ENCODE measurements around the gene ITGA8.

ITGA8 gene

DNA sequence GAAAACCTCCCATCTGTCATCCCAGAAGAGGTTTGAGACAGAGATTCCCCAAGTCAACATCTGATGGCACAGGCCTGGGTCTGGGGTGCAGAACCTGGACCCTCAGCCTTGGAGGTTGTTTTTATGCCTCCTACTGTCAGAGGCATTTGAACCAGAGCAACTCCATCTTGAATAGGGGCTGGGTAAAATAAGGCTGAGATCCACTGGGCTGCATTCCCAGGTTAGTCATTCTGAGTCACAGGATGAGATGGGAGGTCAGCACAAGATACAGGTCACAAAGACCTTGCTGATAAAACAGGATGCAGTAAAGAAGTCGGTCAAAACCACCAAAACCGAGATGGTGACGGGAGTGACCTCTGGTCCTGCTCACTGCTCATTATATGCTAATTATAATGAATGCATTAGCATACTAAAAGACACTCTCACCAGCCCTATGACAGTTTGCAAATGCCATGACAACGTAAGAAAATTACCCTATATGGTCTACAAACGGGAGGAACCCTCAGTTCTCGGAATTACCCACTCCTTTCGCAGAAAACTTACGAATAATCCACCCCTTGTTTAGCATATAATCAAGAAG lies 92.0 kb downstream of the ITGA8 start:
- no peaks in the 10 kb centered on the region for H4K20me1 ChIP-seq (ENCODE audit: insufficient read depth, low read length)
- no peaks in the 10 kb centered on the region for H3F3A ChIP-seq (ENCODE audit: insufficient read depth, low read length)
- H3K27ac ChIP-seq (ENCODE audit: low read depth, low read length, poor library complexity, severe bottlenecking), result no peak overlapping the region
- H3K9me2 ChIP-seq (ENCODE audit: low read depth, low read length), result no peaks in the 10 kb centered on the region
- H3K9me3 ChIP-seq (ENCODE audit: low read length), result no peaks in the 10 kb centered on the region
- no peak overlapping the region for H3K4me3 ChIP-seq (ENCODE audit: low read depth, low read length, poor library complexity, severe bottlenecking)
- H3K36me3 ChIP-seq (ENCODE audit: insufficient read depth, low read length), result no peaks in the 10 kb centered on the region
- H3K79me2 ChIP-seq (ENCODE audit: insufficient read depth, low read length), result no peaks in the 10 kb centered on the region
- no peak overlapping the region for H3K9ac ChIP-seq (ENCODE audit: low read length)
- TF ChIP-seq, protein P1, sequence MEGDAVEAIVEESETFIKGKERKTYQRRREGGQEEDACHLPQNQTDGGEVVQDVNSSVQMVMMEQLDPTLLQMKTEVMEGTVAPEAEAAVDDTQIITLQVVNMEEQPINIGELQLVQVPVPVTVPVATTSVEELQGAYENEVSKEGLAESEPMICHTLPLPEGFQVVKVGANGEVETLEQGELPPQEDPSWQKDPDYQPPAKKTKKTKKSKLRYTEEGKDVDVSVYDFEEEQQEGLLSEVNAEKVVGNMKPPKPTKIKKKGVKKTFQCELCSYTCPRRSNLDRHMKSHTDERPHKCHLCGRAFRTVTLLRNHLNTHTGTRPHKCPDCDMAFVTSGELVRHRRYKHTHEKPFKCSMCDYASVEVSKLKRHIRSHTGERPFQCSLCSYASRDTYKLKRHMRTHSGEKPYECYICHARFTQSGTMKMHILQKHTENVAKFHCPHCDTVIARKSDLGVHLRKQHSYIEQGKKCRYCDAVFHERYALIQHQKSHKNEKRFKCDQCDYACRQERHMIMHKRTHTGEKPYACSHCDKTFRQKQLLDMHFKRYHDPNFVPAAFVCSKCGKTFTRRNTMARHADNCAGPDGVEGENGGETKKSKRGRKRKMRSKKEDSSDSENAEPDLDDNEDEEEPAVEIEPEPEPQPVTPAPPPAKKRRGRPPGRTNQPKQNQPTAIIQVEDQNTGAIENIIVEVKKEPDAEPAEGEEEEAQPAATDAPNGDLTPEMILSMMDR (IDR thresholded peaks at IDR 0.05; ENCODE audit: low read length), result no peak
- TF ChIP-seq EZH2 (IDR thresholded peaks at IDR 0.05; ENCODE audit: borderline replicate concordance, low read length), result no peak
- H3K4me1 ChIP-seq (ENCODE audit: insufficient read depth, low read length, severe bottlenecking), result no peaks in the 10 kb centered on the region
- H2AFZ ChIP-seq (ENCODE audit: low read length), result no peak overlapping the region
- no peaks in the 10 kb centered on the region for H3K27me3 ChIP-seq (ENCODE audit: insufficient read depth, low read length)
- no peak overlapping the region for H3K4me2 ChIP-seq (ENCODE audit: low read length)

DNA sequence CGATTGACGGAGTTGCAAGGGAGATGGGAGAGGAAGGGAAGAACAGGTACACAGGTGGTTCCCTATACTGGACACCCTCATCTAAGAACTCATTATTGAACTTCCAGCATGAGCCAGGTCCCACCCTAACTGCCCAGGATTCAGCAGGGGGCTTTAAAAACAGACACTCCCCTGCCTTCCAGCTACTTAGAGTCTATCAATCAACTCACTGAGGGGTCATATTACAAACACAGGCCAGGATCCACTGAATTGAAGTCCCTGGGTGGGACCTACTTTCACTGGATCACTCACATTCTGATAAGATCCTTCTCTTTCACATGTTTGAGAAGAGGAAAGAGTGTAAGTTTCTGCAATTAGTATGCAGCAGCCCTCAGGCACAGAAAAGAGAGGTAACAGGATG lies 92.8 kb downstream of the ITGA8 start:
- H3K9me2 ChIP-seq (ENCODE audit: low read depth, low read length), result no peaks in the 10 kb centered on the region
- no peak overlapping the region for H2AFZ ChIP-seq (ENCODE audit: low read length)
- H3K4me1 ChIP-seq (ENCODE audit: insufficient read depth, low read length, severe bottlenecking), result no peaks in the 10 kb centered on the region
- H3K27ac ChIP-seq (ENCODE audit: low read depth, low read length, poor library complexity, severe bottlenecking), result no peak overlapping the region
- H3K4me3 ChIP-seq (ENCODE audit: low read depth, low read length, poor library complexity, severe bottlenecking), result no peak overlapping the region
- H3K4me2 ChIP-seq (ENCODE audit: low read length), result no peak overlapping the region
- no peaks in the 10 kb centered on the region for H3K27me3 ChIP-seq (ENCODE audit: insufficient read depth, low read length)
- TF ChIP-seq, protein P1 (IDR thresholded peaks at IDR 0.05; ENCODE audit: low read length), result no peak
- no peak for TF ChIP-seq EZH2 (IDR thresholded peaks at IDR 0.05; ENCODE audit: borderline replicate concordance, low read length)
- no peaks in the 10 kb centered on the region for H3F3A ChIP-seq (ENCODE audit: insufficient read depth, low read length)
- H3K9me3 ChIP-seq (ENCODE audit: low read length), result no peaks in the 10 kb centered on the region
- no peak overlapping the region for H3K9ac ChIP-seq (ENCODE audit: low read length)
- H3K79me2 ChIP-seq (ENCODE audit: insufficient read depth, low read length), result no peaks in the 10 kb centered on the region
- no peaks in the 10 kb centered on the region for H4K20me1 ChIP-seq (ENCODE audit: insufficient read depth, low read length)
- no peaks in the 10 kb centered on the region for H3K36me3 ChIP-seq (ENCODE audit: insufficient read depth, low read length)

DNA sequence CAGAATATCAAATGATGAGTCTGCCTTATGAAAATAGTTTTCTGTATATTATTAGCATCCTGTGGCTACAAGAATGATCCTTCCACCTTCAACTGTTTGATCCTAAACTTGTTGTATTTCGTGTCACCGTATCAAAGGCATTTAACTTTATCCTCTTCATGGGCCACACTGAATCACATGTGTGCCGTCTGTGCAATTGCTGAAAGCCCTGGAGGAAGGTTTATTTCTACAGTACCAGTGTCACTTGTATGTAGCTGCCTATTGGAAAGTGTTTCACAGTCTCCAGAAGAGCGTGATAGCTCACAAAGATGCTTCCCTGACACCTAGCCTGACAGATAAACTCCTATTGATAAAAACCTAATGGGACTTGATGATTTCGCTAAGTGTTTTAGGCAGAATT lies 94.5 kb downstream of the ITGA8 start:
- Histone ChIP-seq H3K4me3 (ENCODE audit: low read depth, low read length, poor library complexity, severe bottlenecking) (no peak overlapping the region), H3F3A (ENCODE audit: insufficient read depth, low read length) (no peaks in the 10 kb centered on the region), H3K36me3 (ENCODE audit: insufficient read depth, low read length) (no peaks in the 10 kb centered on the region)

More for the DNA sequence above, 94.5 kb downstream of the ITGA8 start:
- Histone ChIP-seq H3K9ac (ENCODE audit: low read length) (no peak overlapping the region), H3K9me3 (ENCODE audit: low read length) (no peaks in the 10 kb centered on the region), H3K9me2 (ENCODE audit: low read depth, low read length) (no peaks in the 10 kb centered on the region), H2AFZ (ENCODE audit: low read length) (no peak overlapping the region), H3K27me3 (ENCODE audit: insufficient read depth, low read length) (no peaks in the 10 kb centered on the region), H3K79me2 (ENCODE audit: insufficient read depth, low read length) (no peaks in the 10 kb centered on the region), H3K4me1 (ENCODE audit: insufficient read depth, low read length, severe bottlenecking) (no peaks in the 10 kb centered on the region), H3K4me2 (ENCODE audit: low read length) (no peak overlapping the region), H4K20me1 (ENCODE audit: insufficient read depth, low read length) (no peaks in the 10 kb centered on the region), H3K27ac (ENCODE audit: low read depth, low read length, poor library complexity, severe bottlenecking) (no peak overlapping the region)
- TF ChIP-seq EZH2 (IDR thresholded peaks at IDR 0.05; ENCODE audit: borderline replicate concordance, low read length), result no peak
- TF ChIP-seq, protein P1 (IDR thresholded peaks at IDR 0.05; ENCODE audit: low read length), result no peak

All from OCI-LY1 (cell line).